NCI-H82 treated with DMSO at 0.1 percent for 48 hours (cell line): ENCODE measurements around the gene RHPN2.
"Not testable (repeated sequence)": the region's sequence is repeated elsewhere in the genome, so short reads cannot be mapped to it uniquely, and the experiment has no call there.

Experiments used
- DNase-seq: peaks from one replicate; lab custom pipeline; 2025; ENCODE audit not compliant: unreplicated experiment; lab: John Stamatoyannopoulos, UW

Gene RHPN2

DNA sequence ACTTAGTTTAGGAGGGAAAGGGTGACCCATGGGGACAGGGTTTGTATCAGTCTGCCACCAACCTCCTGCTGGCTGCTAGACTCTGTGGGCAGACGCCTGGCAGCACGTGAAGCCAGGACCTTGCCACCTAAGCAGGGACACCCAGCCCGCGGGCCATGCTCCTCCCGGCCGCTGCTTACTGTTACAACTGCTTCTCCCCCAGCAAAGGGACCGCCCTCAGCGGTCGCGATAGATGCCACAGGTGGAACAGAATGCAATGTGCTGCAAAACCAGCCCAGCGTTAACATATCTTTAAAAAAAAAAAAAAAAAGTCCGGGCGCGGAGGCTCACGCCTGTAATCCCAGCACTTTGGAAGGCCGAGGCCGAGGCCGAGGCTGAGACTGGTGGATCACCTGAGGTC is 1.9 kb upstream of the RHPN2 start:
- DNase-seq: no peak

DNA sequence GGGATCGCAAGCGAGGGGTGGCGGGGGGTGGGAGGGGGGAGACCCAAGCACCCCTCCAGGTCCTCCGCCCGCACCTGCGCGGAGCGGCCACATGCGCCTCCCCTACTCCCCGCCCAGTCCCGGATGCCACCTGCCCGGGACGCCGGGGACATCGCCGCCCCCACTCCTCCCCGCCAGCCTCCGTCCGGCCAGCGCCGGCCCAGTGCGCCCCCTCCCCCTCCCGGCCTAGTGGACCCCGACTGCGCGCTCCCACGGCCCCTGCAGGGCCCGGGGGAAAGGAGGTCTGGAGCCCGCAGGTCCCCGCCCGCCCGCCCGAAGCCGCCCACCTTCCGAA is 263 bp downstream of the RHPN2 start:
- no peak for DNase-seq

DNA sequence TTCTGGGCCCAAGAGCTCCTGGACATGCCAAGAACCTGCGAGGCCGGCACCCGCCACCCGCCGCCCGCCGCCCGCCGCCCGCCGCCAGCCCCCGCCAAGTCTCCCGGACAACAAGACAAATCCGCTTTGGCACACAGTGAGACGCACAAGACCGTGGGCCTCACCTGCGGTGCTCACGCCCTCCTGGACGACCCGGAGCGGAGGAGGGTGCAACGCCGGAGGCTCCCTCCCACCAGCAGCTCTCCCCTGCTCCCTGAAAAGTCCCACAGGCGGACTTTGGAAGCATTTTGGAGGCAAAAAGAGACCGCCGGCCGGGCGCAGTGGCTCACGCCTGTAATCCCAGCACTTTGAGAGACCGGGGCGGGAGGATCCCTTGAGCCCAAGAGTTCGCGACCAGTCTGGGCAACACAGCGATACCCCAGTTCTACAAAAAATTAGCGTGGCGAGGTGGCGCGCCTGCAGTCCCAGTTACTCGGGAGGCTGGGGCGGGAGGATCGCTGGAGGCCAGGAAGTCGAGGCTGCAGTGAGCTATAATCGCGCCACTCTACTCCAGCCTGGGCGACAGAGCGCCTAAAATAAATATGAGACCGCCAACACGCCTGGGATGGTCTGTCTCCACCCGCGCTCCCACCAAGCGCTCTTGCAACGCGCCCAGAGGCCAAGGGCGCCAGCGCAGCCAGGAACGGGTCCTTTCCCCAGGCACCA is 783 bp downstream of the RHPN2 start:
- no peak for DNase-seq

DNA sequence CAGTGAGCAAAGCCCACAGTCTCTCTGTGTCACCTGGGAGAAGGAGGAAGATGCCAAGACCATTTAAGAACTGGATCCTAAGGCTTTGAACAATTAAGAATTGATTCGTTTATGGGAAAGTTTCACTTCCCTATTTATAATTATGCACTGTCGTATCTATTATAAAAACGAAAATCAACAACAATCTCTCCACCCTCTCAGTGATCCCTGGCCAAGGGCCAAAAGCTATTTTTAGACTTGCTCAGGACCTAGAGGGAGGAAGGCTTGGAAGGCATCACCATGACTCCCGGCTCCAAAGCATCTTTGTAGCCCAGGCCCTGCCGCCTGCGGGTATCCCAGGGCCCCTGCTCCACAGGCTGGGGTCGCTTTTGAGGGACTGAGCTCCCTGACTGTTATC is 1.3 kb downstream of the RHPN2 start:
- no peak for DNase-seq

DNA sequence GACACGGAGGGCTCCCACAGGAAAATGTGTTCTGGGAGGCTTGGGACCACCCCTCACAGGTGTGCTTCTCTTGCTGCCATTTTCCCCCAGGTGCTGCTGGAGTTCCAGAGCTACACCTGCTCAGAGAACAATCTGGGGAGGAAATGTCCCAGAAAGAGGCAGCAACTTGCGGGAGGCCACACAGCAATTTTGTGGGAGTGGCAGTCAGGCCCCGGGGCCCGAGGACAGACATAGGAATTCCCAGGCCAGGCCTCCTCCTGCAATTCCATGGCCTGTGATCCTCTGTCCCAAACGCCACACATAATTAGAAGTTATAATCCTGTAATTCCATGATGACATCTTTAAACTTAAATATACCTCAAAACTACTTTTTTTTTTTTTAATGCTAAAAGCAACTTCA is 1.8 kb downstream of the RHPN2 start:
- DNase-seq: no peak

DNA sequence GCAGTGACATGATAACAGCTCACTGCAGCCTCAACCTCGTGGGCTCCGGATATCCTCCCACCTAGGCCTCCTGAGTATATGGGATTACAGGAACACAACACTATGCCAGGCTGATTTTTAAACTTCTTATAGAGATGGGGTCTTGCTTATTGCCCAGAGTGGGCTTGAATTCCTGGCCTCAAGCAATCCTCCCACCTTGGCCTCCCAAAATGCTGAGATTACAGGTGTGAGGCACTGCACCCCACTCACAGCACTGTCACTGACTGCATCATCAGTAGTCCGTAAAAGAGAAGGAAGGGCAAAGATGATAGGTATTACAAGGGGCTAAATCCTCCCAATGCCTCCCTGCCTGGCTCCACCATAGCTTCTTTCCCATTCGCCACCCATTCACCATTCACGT is 4.1 kb downstream of the RHPN2 start:
- DNase-seq: no peak

DNA sequence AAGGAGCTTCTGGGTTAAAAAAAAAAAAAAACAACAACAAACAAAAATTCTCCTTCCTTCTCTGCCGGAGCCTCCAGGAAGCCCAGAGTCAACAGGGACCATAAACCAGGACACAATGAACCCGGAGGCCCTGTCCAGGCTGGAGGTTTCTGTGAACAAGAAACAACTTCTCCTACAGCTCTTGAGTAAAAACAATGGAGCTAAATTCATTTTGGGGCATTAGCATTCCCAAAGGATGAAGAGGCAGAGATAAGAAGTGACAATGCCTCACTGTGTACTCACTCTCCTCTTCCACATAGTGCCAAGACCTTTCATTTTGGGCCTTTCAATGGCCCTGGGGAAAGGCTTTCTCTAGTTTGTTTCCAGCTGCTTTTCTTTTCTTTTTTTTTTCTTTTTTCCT is 9.0 kb downstream of the RHPN2 start:
- DNase-seq: no peak

DNA sequence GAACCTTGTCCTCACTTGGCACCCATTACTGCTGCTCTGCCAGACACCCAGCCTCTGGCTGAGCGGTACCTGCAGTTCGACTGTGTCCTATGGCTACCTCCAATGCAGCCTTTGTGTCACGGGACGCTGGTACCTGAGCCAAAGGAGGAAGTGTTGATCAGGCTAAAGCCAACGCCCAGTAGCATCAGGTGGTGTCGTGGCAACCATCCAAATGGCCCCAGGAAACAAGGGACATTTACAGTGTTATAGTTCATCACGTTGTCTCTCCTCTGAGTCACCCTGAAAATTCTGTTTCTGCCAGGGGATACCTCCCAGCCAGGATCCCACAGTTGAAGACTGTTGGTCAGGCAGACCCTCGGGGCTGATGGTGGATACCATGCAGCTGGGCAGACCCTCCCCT is 10.1 kb downstream of the RHPN2 start:
- DNase-seq: no peak

DNA sequence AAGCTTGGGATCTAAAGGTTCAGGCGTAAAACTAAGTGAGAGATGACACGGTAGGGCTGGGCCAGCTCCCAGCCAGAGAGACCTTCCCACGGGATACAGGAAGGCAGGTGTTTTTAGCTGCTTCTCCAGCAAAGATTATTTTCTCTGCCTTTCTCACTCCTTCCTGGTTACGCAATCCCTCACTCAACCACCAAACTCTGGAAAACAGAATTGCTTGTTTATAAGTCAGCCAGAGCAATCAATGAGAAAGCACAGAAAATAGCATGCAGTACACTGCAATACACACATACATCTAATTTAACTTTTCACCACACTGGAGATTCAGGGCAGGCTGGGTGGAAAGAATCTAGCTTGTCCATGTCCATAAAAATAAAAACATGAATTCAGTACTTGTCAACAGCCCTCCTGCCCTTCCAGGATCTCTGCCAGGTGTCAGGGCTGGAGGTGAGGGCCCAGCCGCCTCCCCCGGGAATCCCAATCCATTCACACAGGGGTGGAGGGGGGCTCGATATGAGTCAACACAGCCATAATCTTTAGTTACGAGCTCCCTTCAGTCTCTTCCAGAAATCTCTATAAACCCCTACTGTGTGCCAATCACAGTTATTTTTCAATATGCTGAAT is 12.2 kb downstream of the RHPN2 start:
- no peak for DNase-seq

DNA sequence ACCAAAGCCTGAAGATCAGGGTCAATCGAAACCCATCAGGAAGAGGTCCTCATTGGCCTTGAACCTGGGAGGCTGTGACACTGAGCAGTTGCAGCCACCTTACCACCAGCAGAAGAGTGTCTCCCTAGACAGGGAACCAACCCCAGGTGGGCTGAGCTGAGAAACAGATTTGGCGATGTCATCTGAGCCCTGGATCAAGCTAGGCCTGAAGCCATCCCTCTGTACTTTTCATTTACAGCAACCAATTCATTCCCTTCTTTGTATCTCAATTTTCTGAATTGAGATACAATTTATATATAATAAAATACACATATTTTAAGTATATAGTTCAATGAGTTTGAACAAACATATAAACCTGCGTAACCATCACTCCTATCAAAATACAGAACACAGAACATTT is 14.6 kb downstream of the RHPN2 start:
- no peak for DNase-seq

DNA sequence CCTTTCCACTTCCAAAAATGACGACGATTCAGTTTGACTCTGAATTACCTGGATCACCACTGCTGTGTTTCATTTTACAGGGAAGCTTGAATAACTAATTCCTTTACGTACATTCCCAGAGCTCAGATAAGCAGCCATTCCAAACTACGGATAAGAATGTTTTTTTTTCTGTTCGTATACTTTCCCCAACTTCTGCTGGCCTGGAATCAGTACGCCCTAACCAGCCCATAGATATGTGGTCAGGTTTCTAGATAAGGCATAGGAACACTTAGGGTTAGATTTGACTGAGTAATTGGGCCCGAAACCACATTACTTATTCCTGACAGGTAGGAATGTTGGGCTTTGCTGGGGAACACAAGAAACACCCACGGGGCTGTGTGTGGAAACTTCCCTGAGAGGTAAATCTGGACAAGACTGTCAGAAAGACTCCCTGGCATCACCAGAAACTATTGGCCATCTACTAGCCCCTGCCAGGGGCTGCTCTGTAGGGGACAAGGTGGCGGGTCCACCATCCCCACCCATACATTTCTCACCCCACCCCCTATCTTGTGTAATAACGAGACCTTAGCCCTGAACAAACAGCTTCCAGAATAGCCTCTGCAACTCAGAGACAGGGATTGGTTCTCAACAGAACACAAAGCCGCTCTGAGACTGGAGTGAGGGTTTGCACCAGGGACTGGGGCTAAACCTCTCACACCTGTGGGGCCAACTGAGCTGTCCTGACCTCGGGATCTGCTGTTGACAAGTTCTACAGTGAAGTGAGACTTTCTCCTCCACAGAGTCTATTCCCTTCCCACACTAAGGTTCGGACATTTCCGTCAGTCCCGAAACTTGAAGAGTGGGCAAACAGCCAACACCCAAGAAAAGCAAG is 15.6 kb downstream of the RHPN2 start:
- no peak for DNase-seq

DNA sequence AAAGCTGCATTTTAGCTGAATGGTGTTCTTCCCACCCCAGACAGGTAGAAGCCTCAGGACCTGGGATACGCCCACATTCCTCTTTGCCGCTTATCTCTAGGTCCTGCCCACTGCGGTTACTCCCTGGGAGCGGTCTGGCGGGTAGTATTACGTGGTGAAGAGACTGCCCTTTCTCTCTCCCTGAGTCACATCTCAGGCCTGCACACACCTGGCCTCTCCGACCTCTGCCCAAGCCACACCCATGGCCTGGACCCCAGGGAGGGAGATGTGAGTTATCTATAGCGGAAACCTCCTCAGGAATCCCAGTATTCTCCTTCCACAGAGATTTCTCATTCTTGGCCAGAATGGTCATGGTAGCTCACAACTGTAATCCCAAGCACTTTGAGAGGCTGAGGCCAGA is 17.3 kb downstream of the RHPN2 start:
- no peak for DNase-seq

DNA sequence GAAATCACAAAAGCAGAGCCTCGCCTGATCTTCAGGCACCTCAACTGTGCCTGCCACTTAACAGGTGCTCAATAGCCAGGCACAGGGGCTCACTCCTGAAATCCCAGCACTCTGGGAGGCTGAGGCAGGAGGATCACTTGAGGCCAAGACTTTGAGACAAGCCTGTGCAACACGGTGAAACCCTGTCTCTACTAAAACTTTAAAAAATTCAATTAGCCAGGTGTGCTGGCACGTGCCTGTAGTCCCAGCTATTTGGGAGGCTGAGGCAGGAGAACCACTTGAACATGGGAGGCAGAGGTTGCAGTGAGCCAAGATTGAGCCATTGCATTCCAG is 22.9 kb downstream of the RHPN2 start:
- DNase-seq: not testable (repeated sequence)

DNA sequence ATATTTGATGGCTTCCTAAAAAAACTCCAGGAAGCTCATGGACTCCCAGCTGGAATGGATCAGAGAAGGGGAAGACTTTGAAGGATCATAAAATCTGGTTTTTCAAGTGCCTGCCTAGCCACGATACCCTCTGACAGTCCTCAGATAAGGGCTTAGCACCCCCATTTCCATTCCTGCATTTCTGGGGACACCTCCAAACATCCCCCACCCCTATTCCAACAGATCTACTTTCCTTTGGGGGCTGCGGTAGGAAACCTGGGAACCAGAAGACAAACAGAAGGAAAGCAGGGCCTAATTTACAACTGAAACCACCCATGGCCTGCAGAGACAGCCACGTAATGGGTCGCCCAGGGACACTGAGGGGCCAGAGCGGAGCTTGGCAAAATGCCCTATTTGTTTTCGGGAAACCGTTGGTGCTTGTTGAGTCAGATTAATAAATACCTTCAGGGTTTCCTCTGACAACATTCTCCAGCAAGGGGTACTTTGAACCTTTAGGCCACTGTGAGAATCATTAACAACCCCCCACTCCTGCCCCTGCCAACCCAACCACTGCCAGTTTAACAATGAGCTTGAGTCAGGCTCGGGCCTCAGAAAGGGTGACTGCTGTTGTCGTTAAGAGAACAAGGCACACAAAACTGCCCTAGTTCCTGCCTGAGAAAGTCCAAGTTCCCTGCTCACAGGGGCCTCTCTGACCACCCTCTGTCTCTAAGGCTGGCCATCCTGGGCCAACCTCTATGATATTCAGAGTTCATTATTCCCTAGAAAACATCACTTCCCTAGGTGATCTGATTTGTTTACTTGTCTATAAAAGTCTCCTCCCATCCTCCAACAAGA is 23.5 kb downstream of the RHPN2 start:
- no peak for DNase-seq

DNA sequence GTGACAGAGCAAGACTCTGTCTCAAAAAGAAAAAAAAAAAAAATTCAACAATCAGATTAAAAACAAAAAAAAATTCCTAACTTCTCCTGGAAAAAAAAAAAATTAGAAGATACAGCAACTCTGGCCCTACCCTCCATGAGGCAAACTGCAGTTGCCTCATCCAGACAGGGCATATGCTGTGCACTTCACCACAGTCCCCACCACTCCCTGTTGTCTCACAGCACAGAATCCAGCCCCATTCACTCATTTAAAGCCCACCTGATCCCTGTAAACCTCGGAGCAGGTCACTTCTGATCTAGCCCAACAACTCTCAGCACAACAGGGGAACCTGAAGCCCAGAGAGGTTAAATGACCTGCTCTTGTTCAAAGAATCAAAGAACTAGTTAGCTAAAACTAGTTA is 24.9 kb downstream of the RHPN2 start:
- no peak for DNase-seq

DNA sequence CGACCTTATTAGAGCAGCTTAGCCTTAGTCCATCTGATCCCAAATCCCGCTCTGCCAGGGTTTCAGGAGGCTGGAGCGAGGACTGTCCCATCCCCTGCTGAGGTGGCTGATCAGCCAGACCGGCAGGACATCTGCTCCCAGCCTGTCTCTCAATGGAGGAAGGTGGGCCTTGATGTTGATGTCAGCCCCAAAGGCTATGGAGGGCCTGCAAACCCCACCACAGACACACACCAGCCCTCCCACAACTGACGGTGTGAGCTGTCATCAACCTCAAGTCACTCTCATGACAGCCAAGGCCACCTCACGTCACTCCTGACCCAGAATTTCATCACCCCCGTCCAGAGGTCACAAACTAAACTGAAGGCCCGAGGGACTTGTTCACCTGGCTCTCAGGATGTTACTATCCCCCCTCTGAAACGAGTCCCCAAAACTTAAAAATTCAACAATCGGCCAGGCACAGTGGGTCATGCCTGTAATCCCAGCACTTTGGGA is 25.5 kb downstream of the RHPN2 start:
- DNase-seq: no peak

DNA sequence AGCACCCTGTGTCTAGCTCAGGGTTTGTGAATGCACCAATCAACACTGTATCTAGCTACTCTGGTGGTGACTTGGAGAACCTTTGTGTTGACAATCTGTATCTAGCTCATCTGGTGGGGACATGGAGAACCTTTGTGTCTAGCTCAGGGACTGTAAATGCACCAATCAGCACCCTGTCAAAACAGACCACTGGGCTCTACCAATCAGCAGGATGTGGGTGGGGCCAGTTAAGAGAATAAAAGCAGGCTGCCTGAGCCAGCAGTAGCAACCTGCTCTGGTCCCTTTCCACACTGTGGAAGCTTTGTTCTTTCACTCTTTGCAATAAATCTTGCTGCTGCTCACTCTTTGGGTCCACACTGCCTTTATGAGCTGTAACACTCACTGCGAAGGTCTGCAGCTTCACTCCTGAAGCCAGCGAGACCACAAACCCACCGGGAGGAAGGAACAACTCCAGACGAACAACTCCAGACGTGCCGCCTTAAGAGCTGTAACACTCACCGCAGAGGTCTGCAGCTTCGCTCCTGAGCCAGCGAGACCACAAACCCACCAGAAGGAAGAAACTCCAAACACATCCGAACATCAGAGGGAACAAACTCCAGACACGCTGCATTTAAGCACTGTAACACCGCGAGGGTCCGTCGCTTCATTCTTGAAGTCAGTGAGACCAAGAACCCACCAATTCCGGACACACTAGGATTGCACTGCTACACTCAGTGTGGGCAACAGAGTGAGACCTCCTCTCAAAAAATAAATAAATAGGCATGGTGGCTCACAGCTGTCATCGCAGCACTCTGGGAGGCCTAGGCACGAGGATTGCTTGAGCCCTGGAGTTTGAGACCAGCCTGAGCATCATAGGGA is 27.3 kb downstream of the RHPN2 start:
- DNase-seq: not testable (repeated sequence)

DNA sequence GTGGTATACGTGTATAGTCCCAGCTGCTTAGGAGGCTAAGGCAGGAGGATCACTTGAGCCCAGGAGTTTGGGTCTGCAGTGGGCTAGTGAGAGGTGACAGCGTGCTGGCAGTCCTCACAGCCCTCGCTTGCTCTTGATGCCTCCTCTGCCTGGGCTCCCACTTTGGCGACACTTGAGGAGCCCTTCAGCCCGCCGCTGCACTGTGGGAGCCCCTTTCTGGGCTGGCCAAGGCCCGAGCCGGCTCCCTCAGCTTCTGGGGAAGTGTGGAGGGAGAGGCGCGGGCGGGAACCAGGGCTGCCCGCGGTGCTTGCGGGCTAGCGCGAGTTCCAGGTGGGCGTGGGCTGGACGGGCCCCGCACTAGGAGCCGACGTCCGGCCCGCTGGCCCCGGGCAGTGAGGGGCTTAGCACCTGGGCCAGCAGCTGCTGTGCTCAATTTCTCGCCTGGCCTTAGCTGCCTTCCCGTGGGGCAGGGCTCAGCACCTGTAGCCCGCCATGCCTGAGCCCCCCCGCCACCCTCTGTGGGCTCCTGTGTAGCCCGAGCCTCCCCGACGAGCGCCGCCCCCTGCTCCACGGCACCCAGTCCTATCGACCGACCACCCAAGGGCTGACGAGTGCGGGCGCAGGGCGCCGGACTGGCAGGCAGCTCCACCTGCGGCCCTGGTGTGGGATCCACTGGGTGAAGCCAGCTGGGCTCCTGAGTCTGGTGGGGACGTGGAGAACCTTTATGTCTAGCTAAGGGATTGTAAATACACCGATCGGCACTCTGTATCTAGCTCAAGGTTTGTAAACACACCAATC is 28.1 kb downstream of the RHPN2 start:
- not testable (repeated sequence) for DNase-seq

DNA sequence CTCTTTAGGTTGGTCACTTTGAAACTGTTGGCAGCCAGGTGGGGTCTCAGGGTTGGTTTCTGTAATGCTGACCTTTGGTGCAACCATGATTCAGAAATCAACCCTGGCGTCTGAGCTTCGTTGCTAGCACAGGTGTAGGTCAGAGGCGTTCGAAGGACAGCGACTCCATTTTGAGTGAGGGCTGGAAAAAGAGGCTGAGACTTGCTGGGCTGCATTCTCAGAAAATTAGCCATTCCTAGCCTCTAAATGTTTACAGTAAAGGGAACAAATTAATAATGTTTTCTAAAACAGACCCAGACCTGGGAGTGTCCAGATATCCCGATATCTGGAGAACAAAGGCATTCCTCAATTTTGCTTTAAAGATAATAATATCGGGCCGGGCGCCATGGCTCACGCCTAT is 29.2 kb downstream of the RHPN2 start:
- DNase-seq: no peak
